SU-DHL-6 (cell line): ENCODE results near the gene LDLRAD3.

Source experiments
- CTCF ChIP-seq: fragments of 200-600 bp; sonication (generic); IDR thresholded peaks from one replicate; pipeline ENCODE4 v1.5.1; 2017; ENCODE audit warnings: antibody characterized with exemption, mild to moderate bottlenecking, low read length, moderate library complexity; ENCODE audit not compliant: insufficient read depth, poor library complexity, severe bottlenecking
- EZH2phosphoT487 ChIP-seq: fragments of 200-600 bp; sonication (generic), shearing (Covaris generic); conservative IDR thresholded peaks from 2 replicates; pipeline ENCODE4 v1.6.1; 2018; ENCODE audit warnings: mild to moderate bottlenecking, antibody characterized with exemption, low read length, moderate library complexity, mixed read lengths

- no peak for TF ChIP-seq CTCF
- TF ChIP-seq EZH2phosphoT487, result no peak
Observed at GRCh38 chr11:36098853-36099375, 155.1 kb downstream of the LDLRAD3 start.
